ENCODE results near the gene ZNF521. TPM values are rescaled to one million over a fixed set of nuclear protein-coding genes. Genes with fewer than 3 reads are reported as not detected.
A peak's percentile ranks its signal among the peaks of the same experiment; 100 is the strongest.

Gene ZNF521
- total RNA-seq, 1 donor from 2014 or later, result 130 TPM

DNA sequence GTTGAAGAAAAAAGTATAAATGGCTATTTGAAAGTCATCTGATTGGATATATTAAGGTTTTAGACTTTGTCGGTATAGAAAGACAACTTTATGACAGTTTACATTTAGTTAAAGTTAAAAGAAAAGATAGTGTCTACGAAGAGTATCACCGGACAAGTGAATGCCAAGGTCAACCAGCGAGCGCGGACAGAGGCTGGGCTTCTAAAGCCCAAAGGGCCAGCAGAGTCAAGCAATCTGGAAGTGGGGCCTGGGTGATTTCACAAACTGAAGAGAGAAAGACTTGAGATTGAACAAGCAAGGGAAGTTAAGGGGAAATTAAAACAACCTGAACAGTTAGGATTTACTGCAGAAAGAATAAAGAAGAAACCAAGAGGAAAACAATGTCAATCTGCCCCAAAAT is 16.3 kb downstream of the ZNF521 start:
- no peak for DNase-seq (ENCODE audit: low read depth in 2 of 2)

DNA sequence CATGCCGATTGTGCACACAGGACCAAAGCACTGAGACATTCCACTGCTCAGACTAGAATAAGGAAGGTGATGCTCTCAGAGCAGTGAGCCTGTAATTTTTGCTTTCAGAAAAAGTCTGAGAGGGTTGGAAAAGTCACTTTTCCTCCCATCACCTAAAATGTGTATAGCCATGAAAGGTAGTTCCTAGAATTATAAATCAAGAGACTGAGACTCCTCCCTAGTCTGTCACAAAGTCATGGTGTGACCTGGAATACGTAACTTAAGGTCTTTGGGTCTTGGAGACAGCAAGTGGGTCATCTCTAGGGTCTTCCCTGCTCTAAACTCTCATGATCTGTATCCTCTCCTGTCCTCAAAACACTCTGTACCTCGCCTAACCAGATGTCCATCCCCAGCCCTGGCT is 16.9 kb downstream of the ZNF521 start:
- no peak for DNase-seq (ENCODE audit: low read depth in 2 of 2)

DNA sequence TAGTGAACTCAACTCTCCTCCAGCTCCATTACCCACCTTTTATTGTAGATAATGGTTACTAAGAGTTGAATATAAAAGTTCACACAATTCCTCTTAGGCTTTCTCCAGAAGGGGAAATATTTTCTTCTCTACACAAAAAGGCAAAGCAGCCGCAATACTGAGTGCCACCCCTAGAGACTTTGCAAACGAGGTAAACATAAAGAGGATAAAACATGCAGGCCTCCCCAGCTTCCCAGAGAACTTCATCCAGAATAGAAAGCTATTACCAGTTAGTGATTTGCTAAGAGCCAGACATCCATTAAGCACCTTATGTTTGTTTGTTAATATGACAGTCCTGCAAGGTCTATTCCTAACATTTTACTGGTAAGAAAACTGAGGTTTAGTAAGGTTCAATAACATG is 17.4 kb downstream of the ZNF521 start:
- no peak for DNase-seq (ENCODE audit: low read depth in 2 of 2)

DNA sequence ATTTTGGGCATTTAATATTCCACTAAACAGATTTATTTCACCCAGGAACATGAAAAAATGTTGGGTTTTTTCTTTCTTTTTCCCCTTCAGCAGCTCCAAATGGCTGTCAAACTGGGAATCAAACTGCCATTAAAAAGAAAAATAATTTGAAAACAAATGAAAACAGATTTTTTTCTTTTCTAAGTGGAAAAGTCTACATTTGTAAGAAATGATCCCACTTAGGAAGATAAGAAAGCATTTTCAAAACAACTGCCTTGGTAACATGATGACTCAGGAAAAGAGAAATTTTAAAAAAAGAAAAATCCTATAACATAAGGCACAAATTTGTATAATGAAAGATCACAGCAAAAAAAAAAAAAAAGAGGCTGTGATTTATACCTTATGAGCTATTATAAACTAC is 20.0 kb downstream of the ZNF521 start:
- DNase-seq (ENCODE audit: low read depth in 2 of 2), result no peak

DNA sequence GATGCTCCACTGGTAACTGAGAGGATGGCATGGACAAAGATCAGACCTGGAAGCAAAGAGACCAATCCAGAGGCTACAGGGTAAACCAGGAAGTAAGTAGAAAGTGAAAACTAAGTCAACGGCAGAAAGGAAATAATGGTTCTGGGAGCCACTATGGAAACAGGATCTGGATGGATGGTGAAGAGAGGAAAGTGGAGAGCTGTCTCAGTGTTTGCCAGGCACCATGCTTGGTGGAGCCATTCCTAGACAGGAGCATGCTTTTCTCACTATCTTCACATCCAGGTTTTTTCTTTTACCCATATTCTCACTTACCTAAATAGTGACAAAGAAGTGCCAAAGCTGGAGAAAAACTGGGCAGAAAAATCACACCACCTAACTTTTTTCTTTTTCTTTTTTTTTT is 22.2 kb downstream of the ZNF521 start:
- no peak for DNase-seq (ENCODE audit: low read depth in 2 of 2)

DNA sequence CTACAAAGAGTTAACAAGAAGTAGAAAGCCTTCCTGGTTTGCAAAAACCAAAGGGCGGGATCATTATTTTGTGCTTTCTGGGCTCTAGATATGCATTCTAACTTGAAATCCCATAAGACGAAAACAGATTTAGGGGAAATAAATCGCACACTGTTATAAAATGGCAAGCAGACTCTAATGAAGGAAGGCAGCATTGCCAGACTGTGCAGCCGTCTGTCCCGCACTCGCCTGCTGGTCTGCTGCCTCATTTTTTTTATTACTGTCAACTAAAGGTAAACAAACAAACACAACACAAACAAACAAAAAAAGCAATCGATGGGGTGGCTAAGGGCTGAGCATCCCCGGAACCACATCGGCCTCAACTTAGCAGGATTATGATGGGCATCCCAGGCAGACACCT is 24.4 kb downstream of the ZNF521 start:
- DNase-seq (ENCODE audit: low read depth in 2 of 2), result no peak

DNA sequence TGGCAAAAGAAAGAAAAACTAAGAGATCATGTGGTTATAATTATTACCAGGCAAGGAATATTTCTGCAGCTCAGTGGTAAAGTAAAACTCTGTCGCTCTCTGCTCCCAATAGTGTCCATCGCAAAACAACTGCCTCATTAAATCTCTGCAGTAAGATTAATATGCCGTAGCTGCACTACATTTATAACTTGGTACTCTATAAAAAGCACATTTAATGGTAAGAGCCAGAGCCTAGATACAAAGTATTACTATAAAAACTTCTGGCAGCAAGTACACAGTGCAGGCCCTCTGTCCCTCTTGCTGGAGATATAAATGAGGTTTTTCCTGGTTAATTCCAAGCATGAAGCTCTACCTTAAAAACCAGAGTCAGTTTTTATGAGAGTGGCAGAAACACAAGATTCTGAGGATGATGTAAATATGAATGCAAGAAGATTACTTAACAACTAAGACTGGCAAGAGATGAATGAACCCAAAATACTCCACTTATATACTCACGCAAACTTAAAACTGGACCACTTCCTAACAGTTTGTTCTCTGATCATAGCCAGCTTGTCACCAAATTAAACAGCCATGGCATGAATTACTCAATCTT is 25.5 kb downstream of the ZNF521 start:
- no peak for DNase-seq (ENCODE audit: low read depth in 2 of 2)

DNA sequence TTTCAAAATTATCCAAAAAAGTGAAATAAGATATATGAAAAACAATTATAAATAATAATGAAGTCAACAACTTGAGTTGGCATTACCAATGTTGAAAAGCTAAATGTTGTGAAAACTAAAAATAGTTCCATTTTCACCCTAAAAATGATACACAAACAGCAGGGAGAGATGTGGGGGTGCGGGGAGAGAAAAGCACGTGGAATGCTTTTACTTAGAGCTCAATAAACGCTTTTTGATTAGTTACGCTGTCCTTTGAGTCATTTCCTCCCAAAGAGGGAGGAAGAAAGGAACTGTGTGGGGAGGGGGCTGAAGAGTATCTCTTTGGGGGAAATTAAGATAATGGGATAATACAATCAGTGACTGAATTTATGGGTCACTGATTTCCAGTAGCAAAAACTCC is 29.2 kb downstream of the ZNF521 start:
- peak in 1 of 2 donors; percentile 17 for DNase-seq (ENCODE audit: low read depth in 2 of 2)

DNA sequence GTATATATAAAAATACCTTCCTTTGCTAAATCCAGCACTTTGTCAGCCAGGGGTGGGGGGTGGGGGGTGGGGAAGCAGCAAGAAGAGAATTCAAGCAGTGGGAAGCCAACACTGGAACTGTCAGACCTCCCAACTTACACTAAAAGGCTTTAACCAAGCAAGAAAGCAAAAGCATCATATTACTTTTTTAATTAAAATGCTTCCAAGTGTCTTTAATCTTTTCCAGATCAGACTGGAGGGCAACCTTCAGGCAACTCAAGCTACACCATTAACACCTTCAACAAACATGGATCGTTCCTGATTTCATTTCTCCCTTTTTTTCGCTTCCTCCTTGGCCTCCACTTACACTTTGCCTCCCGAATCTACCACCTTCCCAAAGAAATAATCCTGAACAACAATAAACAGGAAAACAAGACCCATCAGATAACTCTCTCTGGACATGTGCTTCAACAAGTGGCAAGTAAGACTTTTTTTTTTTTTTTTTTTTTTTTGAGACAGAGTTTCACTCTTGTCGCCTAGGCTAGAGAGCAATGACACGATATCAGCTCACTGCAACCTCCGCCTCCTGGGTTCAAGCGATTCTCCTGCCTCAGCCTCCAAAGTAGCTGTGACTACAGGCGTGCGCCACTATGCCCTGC is 35.5 kb downstream of the ZNF521 start:
- DNase-seq (ENCODE audit: low read depth in 2 of 2), result no peak

DNA sequence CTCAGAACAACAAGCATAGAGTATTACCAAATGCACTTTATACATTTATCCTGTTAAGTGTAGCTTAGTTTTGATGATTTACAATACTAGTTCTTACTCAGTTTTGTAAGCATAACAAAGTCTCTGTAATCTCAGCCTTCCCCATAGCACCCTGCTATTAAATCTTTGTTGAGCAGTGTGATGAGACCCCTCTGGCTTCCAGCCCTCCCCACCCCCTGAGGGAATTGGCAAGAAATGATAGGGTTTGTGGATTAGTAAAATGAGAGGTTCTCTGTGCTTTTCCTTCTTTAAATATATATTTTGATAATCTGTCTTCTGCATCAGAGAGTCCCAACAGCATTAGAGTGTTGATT is 37.2 kb downstream of the ZNF521 start:
- no peak for DNase-seq (ENCODE audit: low read depth in 2 of 2)

DNA sequence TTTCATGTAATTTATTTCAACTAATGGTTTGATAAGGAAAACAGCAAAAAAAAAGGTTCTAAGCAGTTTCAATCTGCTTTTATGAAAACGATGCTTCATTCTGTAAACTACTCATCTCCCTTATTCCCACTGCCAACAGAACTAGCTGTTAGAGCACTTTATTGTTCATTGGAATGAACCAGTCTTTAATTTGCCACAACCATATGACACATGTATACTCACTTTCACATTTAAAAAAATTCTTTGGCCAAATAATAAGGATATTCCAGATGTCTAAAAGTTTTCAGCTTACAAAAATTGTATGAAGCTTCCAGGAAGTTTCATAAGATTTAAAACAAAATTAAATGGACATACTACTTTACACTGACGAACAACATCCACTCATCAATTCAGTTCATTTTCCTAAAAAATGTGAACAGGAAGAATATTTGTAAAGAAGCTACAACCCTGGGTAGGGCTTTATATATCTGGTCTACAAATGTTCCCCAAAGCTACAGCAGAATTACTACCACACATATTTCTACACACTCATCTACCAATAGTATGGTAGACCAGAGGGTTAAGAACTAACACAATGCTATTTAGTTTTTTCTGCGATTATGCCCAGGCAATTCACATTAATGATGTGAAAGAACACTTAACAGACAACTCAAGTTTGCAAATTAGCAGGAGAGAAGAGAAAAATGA is 37.7 kb downstream of the ZNF521 start:
- no peak for DNase-seq (ENCODE audit: low read depth in 2 of 2)

DNA sequence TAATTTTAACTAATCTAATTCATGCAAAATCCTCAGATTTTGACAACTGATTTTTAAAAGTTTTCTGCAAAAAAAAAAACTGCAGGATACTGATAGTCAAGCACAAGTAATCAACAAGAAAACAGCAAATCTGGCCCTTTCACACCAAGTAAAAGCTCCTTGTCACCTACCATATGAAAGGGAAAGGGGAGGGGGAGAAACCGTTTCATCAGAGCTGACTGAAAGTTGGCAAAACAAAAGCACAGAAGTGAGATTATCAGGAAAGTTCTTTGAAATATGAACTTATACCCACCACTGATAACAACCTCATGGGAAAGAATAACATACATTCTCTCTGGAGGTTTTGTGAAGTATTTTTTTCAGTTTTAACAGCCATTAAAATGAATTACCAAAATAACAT is 38.7 kb downstream of the ZNF521 start:
- peak in 1 of 2 donors; percentile 33 for DNase-seq (ENCODE audit: low read depth in 2 of 2)

DNA sequence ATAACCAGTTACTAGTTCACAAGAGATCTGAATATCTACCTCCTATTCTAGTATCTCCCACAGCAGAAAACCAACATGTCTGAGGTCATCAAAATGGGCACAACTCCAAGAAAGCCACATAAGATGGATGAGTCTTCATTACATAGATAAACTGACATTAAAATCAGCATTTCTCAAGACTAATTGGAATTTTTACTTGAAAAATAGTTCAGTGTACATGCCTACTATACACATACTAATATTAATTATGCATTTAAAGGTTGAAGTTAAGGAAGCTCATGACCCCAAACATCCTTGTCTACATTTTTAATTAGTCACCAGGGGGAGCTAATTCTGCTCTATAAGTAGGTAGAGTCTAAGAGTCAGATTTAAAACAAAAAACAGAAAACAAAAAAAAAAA is 41.9 kb downstream of the ZNF521 start:
- DNase-seq (ENCODE audit: low read depth in 2 of 2), result peak; percentile 64 to 86

DNA sequence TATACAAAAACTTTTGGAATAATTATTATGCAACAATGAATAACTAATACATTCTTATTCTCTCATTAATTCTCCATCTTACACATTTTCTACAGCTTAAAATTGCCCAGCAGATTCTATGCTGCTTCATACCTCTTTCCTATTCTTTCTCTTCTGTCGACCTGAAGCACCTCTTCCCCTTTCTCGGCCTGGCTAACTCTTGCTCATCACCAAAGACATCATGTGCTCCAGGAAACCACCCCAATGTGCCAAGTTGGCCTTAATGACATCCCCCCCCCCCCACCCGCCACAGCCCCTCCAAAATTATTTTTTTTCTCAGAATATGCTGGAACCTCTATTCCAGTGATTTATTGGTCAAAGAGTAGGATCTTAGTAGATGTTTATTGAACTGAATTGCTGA is 43.6 kb downstream of the ZNF521 start:
- no peak for DNase-seq (ENCODE audit: low read depth in 2 of 2)

DNA sequence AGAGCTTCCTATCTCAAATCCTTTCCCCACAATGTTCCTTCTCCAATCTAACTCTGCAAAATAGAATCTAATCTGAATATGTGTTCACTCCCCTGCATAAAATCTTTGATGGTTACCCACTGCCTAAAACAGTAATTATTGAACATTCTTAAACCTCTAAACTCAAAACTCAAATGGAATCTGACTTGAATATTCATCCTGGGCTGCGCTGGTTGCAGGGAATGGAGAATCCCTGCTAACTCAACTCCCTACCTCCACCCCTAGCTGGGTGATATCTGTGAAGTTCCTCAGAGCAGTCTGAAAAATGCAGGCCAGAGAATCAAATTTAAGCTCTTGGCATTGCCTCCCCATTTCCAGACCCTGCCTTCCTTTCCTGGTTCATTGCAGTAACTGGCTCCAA is 44.8 kb downstream of the ZNF521 start:
- DNase-seq (ENCODE audit: low read depth in 2 of 2), result no peak

DNA sequence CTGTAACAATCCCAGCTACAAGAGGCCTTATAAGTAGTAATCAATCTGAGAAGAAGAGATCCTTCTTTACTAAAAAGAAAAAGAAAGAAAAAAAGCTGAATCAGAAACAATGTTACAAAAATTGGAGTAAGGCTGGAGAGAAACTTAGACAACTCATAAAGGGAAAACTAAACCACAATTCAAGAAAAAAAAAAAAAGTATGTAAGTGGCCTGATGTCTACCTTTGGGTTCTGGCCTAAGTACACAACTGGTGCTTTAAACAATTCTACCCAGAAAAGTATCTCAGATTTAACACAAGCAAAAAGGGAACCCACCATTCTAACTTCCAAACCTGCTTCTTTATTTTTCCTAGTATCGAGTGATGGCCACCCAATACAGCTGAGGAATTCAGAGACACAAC is 45.3 kb downstream of the ZNF521 start:
- DNase-seq (ENCODE audit: low read depth in 2 of 2), result no peak

DNA sequence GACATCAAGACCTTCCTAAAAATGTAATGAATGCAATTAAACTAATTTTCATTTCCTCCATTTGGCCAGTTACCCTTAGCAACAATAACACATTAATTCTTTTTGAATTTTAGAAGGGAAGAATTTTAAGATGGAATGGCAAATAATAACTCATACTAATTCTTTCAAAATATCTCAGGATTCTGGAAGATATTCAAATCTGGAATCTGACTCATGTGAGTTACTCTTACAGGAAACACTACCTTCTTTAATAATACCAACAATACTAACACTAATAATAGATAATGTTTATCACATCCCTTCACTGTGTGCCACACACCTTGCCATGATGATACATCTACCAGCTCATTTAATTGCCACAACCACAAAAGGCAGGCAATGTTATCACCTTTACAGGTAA is 46.4 kb downstream of the ZNF521 start:
- DNase-seq (ENCODE audit: low read depth in 2 of 2), result peak in 1 of 2 donors; percentile 35

DNA sequence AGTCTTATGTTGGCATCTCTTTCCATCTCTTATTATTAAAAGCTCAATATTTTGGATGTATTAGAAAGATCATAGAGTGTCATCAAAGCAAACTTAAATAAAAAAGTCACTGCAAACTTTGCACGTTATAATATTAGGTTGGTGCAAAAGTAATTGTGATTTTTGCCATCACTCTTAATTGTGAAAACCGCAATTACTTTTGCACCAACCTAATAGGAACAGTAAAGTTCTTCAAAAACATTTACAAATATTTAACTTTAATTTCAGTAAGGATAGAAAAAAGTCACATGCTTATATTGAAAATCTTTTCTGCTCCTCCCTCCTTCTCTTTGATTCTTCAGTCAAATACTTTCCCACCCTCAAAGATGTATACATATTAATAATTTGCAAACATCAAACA is 51.5 kb downstream of the ZNF521 start:
- DNase-seq (ENCODE audit: low read depth in 2 of 2), result no peak

DNA sequence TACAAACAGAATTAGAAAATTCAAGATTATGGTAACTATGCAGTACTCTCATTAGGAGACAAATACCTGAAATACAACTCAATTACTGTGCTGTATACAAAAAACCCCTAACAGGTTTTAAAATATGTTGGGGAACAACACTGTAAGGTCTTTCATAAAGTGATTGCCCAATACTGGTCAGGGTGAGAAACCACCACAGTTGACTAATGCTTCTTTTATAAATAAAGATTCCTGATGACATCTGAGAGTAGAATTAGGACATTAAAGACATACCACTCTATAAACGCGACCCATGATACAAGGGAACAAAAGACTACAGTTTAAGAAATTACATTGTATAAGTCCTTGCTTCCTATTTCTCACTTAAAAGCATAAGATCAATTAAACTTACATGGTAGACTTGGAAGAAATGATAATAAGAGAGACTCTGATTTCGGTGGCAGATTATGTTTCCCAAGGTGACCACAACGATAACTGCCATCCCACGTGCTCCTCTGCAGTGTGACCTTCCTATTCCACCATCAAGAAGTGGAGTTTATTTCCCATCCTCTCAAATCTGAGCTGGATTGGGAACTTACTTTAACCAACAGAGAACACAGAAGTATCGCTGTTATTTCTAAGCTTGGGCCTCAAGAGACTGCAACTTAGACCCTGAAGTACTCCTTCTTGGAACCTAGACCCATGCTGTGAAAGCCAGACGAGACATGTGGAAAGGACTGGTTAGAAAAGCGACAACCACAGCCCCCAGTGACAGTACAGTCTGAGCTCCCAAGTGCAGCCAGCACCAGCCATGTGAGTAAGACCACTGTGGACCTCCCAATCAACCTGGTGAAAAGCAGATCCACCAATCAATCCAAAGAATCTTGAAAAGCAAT is 52.3 kb downstream of the ZNF521 start:
- DNase-seq (ENCODE audit: low read depth in 2 of 2), result peak in 1 of 2 donors; percentile 66

DNA sequence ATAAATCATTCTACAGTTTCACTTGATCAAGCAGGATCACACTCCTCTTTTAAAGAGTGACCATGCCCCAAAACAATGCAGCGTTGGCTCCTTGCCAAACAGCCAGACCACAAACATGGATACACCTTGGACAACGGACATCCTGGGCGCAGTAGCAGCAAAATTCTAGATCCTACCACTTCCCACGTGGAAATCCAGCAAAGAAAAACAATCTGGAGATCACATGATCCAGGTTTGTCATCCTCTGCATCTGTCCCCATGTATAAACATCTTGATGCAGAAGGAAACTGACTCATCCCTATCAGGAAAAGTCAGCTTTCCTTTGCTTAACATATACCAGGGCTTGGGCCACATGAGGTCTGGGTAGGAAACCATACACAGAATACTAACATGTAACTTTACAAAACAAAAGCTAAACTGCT is 53.1 kb downstream of the ZNF521 start:
- peak; percentile 92 to 99 for DNase-seq (ENCODE audit: low read depth in 2 of 2)

DNA sequence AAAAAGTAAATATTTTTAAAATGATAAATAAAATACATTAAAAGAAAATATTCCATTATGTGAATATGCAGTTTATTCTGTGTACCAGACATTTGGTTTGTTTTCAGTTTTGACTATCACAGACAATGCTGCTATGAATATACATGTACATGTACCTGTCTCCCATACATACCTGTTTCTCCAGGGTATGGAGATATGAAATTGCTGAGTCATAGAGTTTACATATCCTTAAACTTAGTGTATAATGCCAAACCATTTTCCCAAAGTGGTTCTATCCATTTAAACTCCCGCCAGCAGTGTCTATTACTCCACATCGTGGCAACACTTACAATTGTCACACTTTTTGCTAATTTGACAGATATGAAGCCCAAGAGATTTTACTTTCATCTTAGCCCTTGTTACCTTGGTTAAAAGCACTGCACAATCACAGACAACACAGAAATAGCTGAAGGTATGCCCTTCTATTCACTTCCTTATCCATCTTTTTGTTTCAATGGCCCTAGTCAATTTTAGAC is 56.3 kb downstream of the ZNF521 start:
- no peak for DNase-seq (ENCODE audit: low read depth in 2 of 2)

DNA sequence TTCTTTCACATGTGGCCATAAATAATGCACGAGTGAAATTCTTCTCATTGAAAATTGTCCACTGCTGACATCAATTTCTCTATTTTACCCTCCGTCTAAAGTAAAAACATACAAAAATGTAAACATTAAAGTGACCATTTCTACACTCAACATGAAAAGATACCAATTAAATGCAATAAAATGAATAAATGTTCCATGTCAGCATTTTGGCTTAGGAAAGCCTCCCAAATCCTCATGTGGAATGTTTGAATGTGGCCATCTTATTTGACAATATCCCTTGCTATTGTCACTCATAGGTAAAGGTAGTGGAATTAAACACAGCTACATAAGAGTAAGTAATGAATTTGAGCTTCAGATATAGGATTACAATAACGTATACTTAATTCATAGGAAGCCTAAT is 60.8 kb downstream of the ZNF521 start:
- DNase-seq (ENCODE audit: low read depth in 2 of 2), result no peak
